Colonic mucosa (tissue), 4 donors: Measurements from ENCODE around the gene IL18. TPM values are rescaled to one million over a fixed set of nuclear protein-coding genes. Genes with fewer than 3 reads are reported as not detected.
A peak's percentile ranks its signal among the peaks of the same experiment; 100 is the strongest.

ENCODE experiments used
- DNase-seq: peaks from one replicate; pipeline ENCODE4 v3.0.0-alpha.2; 2020
- H3K27ac ChIP-seq: fragments of 200-600 bp; one replicate; pipeline ENCODE4 v1.8.0; 2021
- H3K27me3 ChIP-seq: fragments of 200-600 bp; one replicate; pipeline ENCODE4 v1.8.0; 2021
- H3K36me3 ChIP-seq: fragments of 200-600 bp; one replicate; pipeline ENCODE4 v1.8.0; 2021
- H3K4me1 ChIP-seq: fragments of 200-600 bp; one replicate; pipeline ENCODE4 v1.8.0; 2021; ENCODE audit warnings: mild to moderate bottlenecking
- H3K4me3 ChIP-seq: fragments of 200-600 bp; one replicate; pipeline ENCODE4 v1.8.0; 2021
- H3K9ac ChIP-seq, 2 donors: one replicate each; pipeline ENCODE4 v1.7.0; 2013; ENCODE audit warnings: control low read depth in 2 of 2, low read depth in 2 of 2, low read length in 2 of 2
- H3K9me3 ChIP-seq: fragments of 200-600 bp; one replicate; pipeline ENCODE4 v1.8.0; 2021
- CTCF ChIP-seq: fragments of 200-600 bp; IDR thresholded peaks from one replicate; pipeline ENCODE4 v1.8.0; 2022; ENCODE audit warnings: antibody characterized with exemption, mild to moderate bottlenecking
- intact Hi-C: fragments of 100-400 bp; cut with DNase I; formaldehyde crosslinking; loops from one replicate; pipeline ENCODE4 v1.14.1; 2022
- total RNA-seq, 2 donors: library from RNA; stranded (reverse); fragmentation: NEBNext Ultra II Directional in 1 of 2; extraction: Animal tissue kit (Norgen Biotek cat#: 25700) in 1 of 2; gene quantifications; one replicate each; pipeline ENCODE4 v1.2.1, GENCODE V29; 2021
- donor health status: healthy.
- donor health status: DM: no; HTN: no; CAD: no.
- donor health status: DM: no; HTN: no; CAD: no.

IL18 gene
- total RNA-seq, 2 donors from 2014 or later: 42.3 to 63.4 TPM

GRCh38 chr11:112150517-112150916, 13.4 kb downstream of the IL18 start:
- intact Hi-C loops: no loop called here
- H3K27me3 ChIP-seq: no peaks in the 10 kb centered on the region

GRCh38 chr11:112143597-112143996, 20.3 kb downstream of the IL18 start:
- DNase-seq: no peak
- no peak for TF ChIP-seq CTCF
- Histone ChIP-seq H3K27ac (no peak overlapping the region), H3K4me3 (no peak overlapping the region), H3K27me3 (no peaks in the 10 kb centered on the region), H3K36me3 (no peaks in the 10 kb centered on the region), H3K9me3 (no peaks in the 10 kb centered on the region), H3K9ac (no peak overlapping the region), H3K4me1 (no peaks in the 10 kb centered on the region)
- intact Hi-C loops: no loop called here

More at GRCh38 chr11:112150517-112150916, 13.4 kb downstream of the IL18 start:
- no peaks in the 10 kb centered on the region for H3K36me3 ChIP-seq
- no peaks in the 10 kb centered on the region for H3K9me3 ChIP-seq
- no peak overlapping the region for H3K9ac ChIP-seq
- H3K27ac ChIP-seq: no peak overlapping the region
- no peak overlapping the region for H3K4me3 ChIP-seq
- no peak for TF ChIP-seq CTCF
- H3K4me1 ChIP-seq: no peaks in the 10 kb centered on the region
- no peak for DNase-seq

GRCh38 chr11:112134473-112134872, 29.4 kb downstream of the IL18 start:
- H3K9ac ChIP-seq: peak overlapping the region in 1 of 2 donors; percentile 63
- intact Hi-C loops: no loop called here
- peaks cover 9% of the 10 kb centered on the region for H3K4me1 ChIP-seq
- no peaks in the 10 kb centered on the region for H3K9me3 ChIP-seq
- no peaks in the 10 kb centered on the region for H3K36me3 ChIP-seq
- no peaks in the 10 kb centered on the region for H3K27me3 ChIP-seq
- no peak overlapping the region for H3K4me3 ChIP-seq
- H3K27ac ChIP-seq: peak overlapping the region; percentile 50
- no peak for TF ChIP-seq CTCF
- peak; percentile 48 for DNase-seq

- no peak for DNase-seq
- Histone ChIP-seq H3K27me3 (no peaks in the 10 kb centered on the region), H3K4me1 (peaks cover 9% of the 10 kb centered on the region), H3K9me3 (no peaks in the 10 kb centered on the region), H3K36me3 (no peaks in the 10 kb centered on the region), H3K27ac (peak overlapping the region; percentile 91), H3K9ac (peak overlapping the region in 1 of 2 donors; percentile 58), H3K4me3 (no peak overlapping the region)
- no peak for TF ChIP-seq CTCF
- intact Hi-C loops: no loop called here
These were observed 31.2 kb downstream of the IL18 start for GRCh38 chr11:112132737-112133136.

- Histone ChIP-seq H3K4me1 (peaks cover 9% of the 10 kb centered on the region), H3K27me3 (no peaks in the 10 kb centered on the region), H3K9ac (peak overlapping the region in 1 of 2 donors; percentile 43), H3K36me3 (no peaks in the 10 kb centered on the region), H3K9me3 (no peaks in the 10 kb centered on the region), H3K4me3 (no peak overlapping the region), H3K27ac (peak overlapping the region; percentile 79)
- no peak for TF ChIP-seq CTCF
- intact Hi-C loops: no loop called here
- no peak for DNase-seq
These were observed 34.2 kb downstream of the IL18 start for GRCh38 chr11:112129656-112130055.
